ENCODE results near the gene EGFL7. TPM values are rescaled to one million over a fixed set of nuclear protein-coding genes. Genes with fewer than 3 reads are reported as not detected.

The EGFL7 gene
- total and polyA plus RNA-seq, 2 of the 8 experiments (the other 6 are each of a cell fraction or from before 2014, with no cell fraction given) = 37.8 to 53.4 TPM

DNA sequence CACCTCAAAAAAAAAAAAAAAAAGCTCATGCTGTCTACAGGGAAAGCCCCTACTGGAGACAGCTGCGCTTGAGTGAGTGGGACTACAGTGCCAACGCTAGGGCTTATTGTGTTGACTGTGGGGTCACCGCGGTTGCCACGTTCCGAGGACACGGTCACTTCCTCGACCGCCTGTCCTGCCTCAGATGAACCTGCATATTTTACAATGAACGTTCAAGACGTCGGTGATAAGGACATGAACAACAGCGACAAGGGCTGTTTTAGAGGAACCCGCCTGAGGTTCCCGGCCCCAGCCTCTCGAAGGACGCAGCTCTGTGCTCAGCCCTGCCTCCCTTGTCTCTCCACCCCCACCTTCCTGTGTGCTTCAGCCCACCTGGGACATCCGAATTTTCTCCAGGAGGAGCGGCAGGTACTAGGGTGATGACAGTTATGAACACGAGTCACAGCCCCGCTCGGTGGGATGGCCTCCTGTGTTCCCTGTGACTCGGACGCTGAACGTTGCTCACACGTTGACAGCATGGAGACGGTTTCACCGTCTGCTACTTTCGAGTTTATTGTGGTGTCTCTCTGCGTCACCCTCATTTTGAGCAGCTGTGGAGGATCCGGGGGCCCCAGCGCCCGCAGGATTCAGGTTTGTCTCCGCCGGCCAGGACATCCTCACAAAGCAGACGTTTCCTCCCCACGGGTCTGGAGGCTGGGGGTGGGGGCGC, 38.4 kb downstream of the EGFL7 start:
- no peaks in the 10 kb centered on the region for H3K79me1 ChIP-seq (ENCODE audit: low read depth, low read length)
- no peak overlapping the region for H3K4ac ChIP-seq (replicated peaks; ENCODE audit: insufficient read length, low read depth, low read length)
- no peak overlapping the region for H3K23ac ChIP-seq (ENCODE audit: insufficient read length)
- H2BK20ac ChIP-seq (ENCODE audit: low read length) = no peak overlapping the region
- no peak for FAIRE-seq
- H2BK15ac ChIP-seq (ENCODE audit: low read length) = no peak overlapping the region
- no peaks in the 10 kb centered on the region for H4K20me1 ChIP-seq (replicated peaks in 1 of 2; ENCODE audit: control insufficient read depth in 1 of 2, insufficient read depth in 2 of 2, low read length in 2 of 2)
- H3K36me3 ChIP-seq (ENCODE audit: control insufficient read depth in 2 of 4, insufficient read depth in 4 of 4, low read length in 3 of 4) = no peaks in the 10 kb centered on the region
- no peak overlapping the region for H2BK120ac ChIP-seq (replicated peaks; ENCODE audit: low read depth, low read length)
- H2AFZ ChIP-seq (ENCODE audit: low read length) = peak overlapping the region; percentile 80; the same call in 1 of the 2 replicates
- no peak overlapping the region for H4K8ac ChIP-seq (ENCODE audit: extremely low read depth, insufficient read depth, low read length)
- no peak for TF ChIP-seq CHD2 (IDR thresholded peaks at IDR 0.05; ENCODE audit: low read length)
- TF ChIP-seq POLR2AphosphoS5 (IDR thresholded peaks at IDR 0.05; ENCODE audit: low read depth, low read length) = no peak
- TF ChIP-seq GABPA (IDR thresholded peaks at IDR 0.05; ENCODE audit: borderline replicate concordance, insufficient read depth, low read length) = no peak
- no peak for TF ChIP-seq TAF1 (IDR thresholded peaks at IDR 0.05; ENCODE audit: low read depth, low read length)
- no peak for TF ChIP-seq NRF1 (IDR thresholded peaks at IDR 0.05; ENCODE audit: low read depth, low read length)
- no peak for TF ChIP-seq EZH2 (IDR thresholded peaks at IDR 0.05; ENCODE audit: low read depth, low read length, severe bottlenecking)
- no peak overlapping the region for H3K4me3 ChIP-seq (ENCODE audit: extremely low read depth in 1 of 4, insufficient read depth in 2 of 4, low read depth in 3 of 4, low read length in 4 of 4)
- H3K56ac ChIP-seq (replicated peaks; ENCODE audit: insufficient read length, low read depth, low read length) = no peak overlapping the region
- POLR2A ChIA-PET (ENCODE audit: partially characterized antibody) = interaction anchor here (0.7 kb wide), 1 partner anchor 26 kb away, joined by 4 read pairs; no protein-coding TSS in a partner anchor
- peaks cover 0 to 13% (median 4%) of the 10 kb centered on the region in 4 experiments; a peak in 5 of 7 replicates for H3K4me1 ChIP-seq (replicated peaks in 1 of 4; ENCODE audit: control insufficient read depth in 3 of 4, insufficient read depth in 4 of 4, low read length in 3 of 4)
- H3K14ac ChIP-seq (ENCODE audit: insufficient read length) = no peak overlapping the region
- H3K18ac ChIP-seq (ENCODE audit: extremely low read depth, low read length) = no peak overlapping the region; the same call in 1 of the 2 replicates
- no peak overlapping the region for H2BK5ac ChIP-seq (ENCODE audit: low read depth, low read length)
- H2AK5ac ChIP-seq (ENCODE audit: low read depth, low read length) = no peak overlapping the region
- CTCF ChIA-PET (ENCODE audit: partially characterized antibody) = interaction anchor here (0.6 to 2.0 kb wide), 5 partner anchors 18 to 861 kb away, joined by 3 to 9 read pairs (median 4); no protein-coding TSS in a partner anchor
- no peaks in the 10 kb centered on the region for H3K23me2 ChIP-seq (ENCODE audit: low read depth, low read length)
- H3K27ac ChIP-seq (ENCODE audit: low read depth, low read length) = no peak overlapping the region
- H2BK12ac ChIP-seq (ENCODE audit: low read depth, low read length) = no peak overlapping the region
- DNase-seq (ENCODE audit: low read depth in 1 of 2, low spot score in 2 of 2) = peak in 1 of 2 experiments; percentile 49
- H4K5ac ChIP-seq (ENCODE audit: insufficient read length, low read depth, low read length) = no peak overlapping the region
- H3K79me2 ChIP-seq (ENCODE audit: control insufficient read depth in 1 of 2, insufficient read depth in 2 of 2, low read length in 2 of 2) = no peaks in the 10 kb centered on the region
- H3K4me2 ChIP-seq (ENCODE audit: insufficient read depth in 1 of 2, low read depth in 2 of 2, low read length in 2 of 2) = no peak overlapping the region; a peak in 1 of 4 replicates
- H3K9ac ChIP-seq (replicated peaks in 1 of 4; ENCODE audit: extremely low read depth in 1 of 4, low read depth in 3 of 4, low read length in 3 of 4) = no peak overlapping the region
- H4K91ac ChIP-seq (replicated peaks; ENCODE audit: insufficient read length, low read length) = no peak overlapping the region
- H3K27me3 ChIP-seq (replicated peaks in 1 of 4; ENCODE audit: control insufficient read depth in 3 of 4, extremely low read depth in 1 of 4, insufficient read depth in 3 of 4, low read length in 3 of 4) = peaks cover 0 to 2% (median 0%) of the 10 kb centered on the region in 4 experiments; a peak in 2 of 7 replicates
- no peaks in the 10 kb centered on the region for H3K9me3 ChIP-seq (ENCODE audit: insufficient read depth in 2 of 2, low read depth in 1 of 2, low read length in 1 of 2)
- 81% methylated on average over 37 of the region's 38 CpGs; no CpG with 5 or more reads in 1 of the 2 experiments for WGBS, 2 experiments (ENCODE audit: extremely low coverage in 1 of 2, insufficient coverage in 1 of 2, insufficient read length in 1 of 2, insufficient replicate concordance in 2 of 2, low coverage in 1 of 2, low lambda C conversion rate in 2 of 2, missing lambda C conversion rate in 1 of 2)
